ENCODE data around the gene NIM1K.
"Not testable (repeated sequence)": the region's sequence is repeated elsewhere in the genome, so short reads cannot be mapped to it uniquely, and the experiment has no call there.

The NIM1K gene

DNA sequence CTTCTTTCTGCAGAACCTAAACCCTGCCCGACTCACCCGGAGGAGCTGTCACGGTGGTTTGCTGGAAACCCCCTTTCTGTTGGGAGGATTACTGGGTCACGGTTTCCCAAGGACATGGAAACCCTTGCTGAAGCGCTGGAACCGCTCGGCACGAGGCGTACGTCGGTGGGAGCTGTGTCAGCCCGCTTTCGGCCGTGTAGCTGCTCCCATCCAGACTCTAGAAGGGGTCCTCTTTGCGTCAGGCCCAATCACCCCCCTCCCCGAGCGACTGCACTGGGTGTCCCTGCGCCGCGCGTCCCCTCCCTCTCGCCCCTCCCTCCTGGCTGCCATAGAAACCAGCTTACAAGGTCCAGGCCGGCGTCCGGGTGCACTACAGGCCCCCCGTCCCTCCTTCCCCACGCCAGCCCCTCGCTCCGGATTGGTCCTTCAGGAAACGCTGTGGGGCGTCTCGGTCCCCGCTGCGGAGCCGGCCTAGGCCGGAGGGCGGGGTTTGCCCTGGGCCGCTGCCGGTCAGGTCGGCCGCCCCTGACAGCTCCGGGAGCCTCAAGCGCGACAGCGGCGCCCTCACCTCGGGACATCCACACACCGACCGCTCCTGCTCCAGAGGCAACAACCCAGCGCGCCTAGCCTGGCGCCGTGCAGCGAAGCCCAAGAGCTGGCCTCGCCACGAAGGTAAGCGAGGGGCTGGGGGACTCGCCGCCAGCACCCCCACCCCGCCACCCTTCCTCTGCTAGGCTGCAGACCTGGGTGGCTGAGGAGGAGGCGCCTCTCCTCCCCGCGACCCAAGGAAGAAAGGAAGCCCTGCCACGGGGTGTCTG, at the start of gene NIM1K:
Gene NIM1K, plus strand, starts transcription at position 486 of the 818 bp plus-strand sequence. CDS start 53,551 bp downstream, outside the sequence.
- DNase-seq: no peak

DNA sequence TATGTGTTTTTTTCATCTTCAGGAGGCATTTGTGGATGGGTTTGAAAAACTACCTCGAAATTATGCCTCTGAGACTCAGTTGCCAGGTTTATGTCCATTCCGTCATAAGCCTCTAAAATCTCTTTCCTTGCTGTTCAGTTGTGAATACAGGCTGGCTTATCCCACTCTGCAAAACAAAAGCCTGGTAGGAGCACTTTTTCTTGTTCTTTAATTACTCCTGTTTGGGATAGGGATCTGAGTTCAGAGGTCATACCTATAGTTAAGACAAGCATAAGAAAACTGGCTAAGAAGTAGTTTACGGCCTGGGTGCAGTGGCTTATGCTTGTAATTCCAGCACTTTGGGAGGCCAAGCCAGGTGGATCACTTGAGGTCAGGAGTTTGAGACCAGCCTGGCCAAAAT, 47.0 kb upstream of the NIM1K start:
- DNase-seq: no peak

DNA sequence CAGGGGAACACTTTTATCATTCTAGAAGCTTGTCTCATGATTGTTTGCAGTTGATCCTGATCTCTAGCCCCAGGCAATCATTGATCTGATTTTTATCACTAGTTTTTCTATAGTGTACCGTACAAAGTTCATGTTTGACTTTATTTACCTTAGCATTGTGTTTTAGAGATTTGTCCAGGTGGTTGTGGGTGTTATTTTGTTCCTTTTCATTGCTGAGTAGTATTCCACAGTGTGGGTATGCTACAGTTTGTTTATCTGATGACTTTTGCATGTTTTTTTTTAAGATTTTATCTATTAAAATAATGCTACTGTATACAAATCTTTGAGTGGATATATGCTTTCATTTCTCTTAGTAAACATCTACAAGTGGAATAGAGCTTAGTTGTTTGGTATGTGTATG, 45.1 kb upstream of the NIM1K start:
- DNase-seq: no peak

DNA sequence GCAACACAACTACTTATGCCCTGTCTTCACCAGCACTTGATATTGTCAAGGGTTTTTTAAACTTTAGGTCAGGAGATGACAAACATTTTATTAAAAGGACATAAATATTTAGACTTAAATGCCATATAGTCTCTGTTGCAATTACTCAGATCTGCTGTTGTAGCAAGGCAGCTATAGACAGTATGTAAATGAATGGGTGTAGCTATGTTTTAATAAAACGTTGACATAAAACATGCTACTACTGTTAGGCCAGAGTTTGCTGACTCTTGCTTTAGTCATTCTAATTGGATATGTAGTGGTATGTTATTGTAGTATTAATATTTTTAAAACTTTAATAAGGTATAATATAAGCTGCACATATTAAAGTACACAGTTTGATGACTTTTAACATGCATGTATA, 43.6 kb upstream of the NIM1K start:
- no peak for DNase-seq

DNA sequence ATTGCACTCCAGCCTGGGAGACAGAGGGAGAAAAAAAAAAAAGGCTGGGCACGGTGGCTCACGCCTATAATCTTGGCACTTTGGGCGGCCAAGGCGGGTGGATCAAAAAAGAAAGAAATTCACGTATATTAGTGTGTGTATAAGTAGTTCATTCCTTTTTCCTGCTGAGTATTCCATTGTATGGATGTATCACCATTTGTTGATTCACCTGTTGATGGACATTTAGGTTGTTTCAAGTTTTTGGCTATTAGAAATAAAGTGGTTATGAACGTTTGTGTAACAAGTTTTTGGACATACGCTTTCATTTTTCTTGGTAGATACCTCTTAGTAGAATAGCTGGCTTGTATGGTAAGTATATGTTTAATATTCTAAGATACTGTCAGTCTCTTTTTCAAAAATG, 42.8 kb upstream of the NIM1K start:
- no peak for DNase-seq

DNA sequence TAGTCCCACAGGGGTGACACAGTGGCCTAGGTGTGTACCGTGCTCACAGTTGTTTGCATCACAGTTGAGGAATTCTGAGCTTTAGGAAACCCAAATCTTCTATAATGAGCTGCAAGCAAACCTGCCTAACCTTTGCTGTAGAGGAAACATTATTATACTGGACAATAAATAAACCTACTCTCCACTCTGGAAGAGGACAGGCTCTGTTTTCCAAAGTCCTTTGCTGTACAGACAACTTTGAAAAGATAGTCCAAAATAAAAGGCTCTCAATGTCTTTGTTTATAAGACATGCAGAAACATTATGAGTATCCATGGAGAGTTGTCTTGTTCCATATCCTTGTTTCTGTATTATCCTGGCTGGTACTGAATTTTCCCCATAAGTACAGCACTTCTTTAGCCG, 42.0 kb upstream of the NIM1K start:
- no peak for DNase-seq

DNA sequence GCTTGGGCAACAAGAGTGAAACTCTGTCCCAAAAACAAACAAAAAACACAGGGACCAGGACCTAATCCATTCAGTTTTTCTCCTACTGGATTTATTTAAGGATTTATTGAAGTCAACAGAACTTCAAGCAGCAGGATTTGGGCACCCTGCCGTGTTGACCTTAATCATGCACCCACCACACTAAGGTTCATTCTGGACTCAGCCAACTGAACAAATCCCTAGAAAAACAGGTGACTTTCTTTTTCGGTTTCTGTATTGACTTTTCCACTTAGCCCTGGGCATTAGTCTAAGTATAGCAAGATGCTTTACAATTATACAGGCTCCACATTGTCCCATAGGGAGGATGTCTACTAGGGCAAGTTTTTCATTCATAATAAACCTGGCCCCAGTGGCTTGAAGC, 41.3 kb upstream of the NIM1K start:
- no peak for DNase-seq

DNA sequence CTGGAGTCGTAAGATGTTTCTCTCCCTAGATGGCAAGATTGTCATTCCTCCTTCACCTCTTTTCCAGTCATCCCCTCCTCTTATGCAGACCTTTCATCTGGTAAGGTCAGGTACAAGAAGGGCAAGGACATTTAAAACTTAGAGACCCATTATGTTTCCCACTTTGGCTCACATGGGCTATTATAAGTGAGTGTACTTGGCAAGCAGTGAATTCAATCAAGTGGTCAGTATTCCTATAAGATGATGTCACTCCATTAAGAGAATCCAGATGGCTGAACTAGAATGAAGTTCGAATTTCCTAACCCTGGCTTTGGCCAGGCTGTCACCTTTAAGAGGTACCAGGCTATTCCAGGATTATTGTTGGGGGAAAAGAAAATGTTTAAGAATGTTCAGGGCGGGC, 39.1 kb upstream of the NIM1K start:
- DNase-seq: no peak

DNA sequence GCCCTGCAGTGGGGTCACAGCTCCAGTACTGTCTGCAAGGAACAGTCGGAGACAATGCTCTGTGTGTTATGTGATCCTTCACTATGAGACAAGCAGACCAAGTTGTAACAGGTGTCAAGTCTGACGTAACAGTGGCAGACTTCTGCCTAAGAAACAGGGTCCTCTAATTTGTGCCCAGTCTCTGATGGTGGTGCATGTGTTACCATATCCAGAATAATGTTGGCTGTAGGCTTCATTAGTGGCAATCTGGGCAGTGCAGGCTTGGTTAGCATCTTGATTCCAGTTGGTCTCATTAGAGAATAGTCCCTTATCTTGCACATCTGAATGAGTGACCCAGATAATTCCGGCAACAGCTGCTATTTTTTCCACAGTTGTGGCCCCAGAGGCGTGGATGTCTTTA, 37.6 kb upstream of the NIM1K start:
- DNase-seq: no peak

DNA sequence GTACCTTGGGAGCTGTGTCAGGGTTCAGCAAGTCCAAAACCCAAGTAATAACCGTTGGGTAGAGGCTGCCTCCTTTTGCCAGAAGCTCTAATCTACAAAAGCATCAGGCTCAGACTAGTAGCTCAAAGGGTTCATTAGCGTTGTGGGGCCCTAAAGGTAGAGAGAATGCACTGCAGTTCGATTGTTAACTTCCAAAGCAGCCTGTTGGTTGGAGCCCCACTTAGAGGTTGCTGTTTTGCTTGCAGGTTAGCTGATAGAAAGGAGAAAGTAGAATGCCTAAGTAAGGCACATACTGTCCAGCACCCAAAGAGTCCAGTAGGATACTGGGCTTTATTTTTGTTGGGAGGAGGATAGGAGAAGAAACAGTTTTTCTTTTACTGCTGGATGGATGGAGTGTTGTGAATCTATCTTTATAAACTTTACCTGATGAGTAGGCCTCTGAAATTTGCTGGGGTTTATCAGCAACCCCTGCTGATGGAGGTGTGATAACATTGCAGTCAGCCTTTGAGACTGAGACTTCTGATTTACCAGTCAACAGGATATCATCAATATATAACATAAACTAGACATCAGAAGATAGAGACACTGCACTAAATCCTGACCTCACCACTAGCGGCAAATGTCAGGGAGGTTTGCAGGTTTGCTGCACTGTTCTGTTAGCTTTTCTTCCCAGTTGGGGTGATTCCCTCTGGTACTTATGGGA, 36.5 kb upstream of the NIM1K start:
- DNase-seq: no peak

DNA sequence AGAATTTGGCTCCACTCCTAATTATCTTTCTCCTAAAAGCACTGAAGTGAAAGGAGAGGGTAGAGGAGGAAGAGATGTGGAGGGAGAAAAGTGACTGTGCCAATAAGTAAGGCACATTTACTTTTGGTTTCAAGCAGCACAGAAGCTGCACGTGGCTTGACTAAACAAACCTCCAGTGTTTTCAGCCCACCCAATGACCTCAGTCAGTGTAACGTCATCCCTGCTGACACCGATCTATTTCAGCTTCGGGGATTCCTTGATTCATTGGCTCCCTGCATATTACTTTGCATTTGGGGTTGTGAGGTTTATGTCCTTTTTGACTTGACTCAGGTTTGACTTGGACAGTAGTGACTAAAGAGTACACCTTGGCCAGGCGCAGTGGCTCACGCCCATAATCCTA, 35.6 kb upstream of the NIM1K start:
- no peak for DNase-seq

DNA sequence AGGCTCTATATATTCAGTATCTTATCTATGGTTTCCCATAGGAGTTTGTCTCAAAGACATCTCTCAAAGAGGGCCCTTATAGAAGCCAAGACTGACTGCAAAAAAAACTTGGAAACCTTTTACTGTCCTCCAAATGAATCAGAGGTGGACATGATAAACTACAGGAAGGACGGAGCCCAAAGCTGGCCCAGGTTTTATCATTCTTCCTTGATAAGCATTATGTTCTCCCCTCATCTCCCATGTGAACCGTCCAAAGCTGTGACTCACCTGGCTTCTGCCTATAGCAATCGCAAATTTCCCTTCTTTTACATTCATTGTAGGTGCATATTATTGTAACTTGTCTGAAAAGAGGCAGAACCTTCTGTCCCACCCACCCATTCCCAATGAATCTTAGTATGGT, 35.0 kb upstream of the NIM1K start:
- no peak for DNase-seq

DNA sequence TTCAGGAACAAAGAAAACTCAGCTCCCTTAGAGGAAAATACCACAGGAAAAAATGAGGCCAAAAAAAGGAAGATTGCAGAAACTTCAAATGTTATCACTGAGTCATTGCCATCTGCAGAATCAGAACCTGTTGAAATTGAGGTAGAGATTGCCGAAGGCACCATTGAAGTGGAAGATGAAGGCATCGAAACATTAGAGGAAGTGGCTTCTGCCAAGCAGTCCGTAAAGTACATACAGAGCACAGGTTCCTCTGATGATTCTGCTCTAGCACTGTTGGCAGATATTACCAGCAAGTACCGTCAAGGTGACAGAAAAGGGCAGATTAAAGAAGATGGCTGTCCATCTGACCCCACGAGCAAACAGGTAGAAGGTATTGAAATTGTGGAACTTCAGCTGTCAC, 30.8 kb upstream of the NIM1K start:
- no peak for DNase-seq

DNA sequence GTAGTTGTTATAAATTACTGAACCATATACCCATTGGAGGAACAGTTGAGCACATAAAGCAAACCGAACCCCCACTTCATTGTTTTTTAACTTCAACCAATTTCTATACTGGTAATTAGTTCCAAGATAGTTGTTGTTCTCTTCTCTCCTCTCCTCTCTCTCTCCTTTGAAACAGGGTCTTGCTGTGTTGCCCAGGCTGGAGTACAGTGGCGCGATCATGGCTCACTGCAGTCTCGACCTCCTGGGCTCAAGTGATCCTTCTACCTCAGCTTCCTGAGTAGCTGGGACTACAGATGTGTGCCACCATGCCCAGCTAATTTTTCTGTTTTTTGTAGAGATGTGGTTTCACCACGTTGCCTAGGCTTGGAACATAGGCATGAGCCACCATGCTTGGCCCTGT, 27.2 kb upstream of the NIM1K start:
- DNase-seq: not testable (repeated sequence)

DNA sequence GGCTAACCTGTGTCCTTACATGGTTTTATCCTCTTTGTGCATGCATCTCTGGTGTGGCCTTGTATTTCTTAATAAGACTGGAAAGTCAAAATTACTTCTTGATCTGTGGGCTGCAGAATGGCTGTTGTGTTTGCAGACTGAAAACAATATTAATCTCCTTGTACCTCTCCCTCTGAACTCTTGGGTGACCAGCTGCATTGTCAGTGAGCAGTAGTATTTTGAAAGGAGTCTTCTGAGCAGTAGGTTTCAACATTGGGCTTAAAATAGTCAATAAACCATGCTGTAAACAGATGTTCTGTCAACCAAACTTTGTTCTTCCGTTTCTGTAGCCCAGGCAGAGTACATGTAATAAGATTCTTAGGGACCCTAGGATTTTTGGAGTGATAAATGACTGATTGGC, 26.7 kb upstream of the NIM1K start:
- no peak for DNase-seq

DNA sequence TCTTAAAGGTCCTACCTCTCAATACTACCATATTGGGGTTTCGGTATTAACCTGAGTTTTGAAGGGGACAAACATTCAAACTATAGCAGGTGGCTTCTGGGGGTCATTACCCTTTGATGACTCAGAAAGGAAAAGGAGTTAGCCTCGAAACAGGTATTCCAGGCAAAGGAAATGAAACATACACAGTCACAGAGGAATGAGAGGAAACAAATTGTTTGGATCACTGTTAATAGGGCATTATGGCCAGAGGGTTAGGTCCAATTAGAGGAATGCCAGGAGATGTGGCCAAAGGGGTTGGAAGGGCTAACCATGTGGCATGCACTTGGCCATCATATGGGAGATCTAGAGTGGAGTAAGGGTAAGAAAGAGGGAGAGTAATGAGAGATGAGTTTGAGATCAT, 23.9 kb upstream of the NIM1K start:
- DNase-seq: no peak

DNA sequence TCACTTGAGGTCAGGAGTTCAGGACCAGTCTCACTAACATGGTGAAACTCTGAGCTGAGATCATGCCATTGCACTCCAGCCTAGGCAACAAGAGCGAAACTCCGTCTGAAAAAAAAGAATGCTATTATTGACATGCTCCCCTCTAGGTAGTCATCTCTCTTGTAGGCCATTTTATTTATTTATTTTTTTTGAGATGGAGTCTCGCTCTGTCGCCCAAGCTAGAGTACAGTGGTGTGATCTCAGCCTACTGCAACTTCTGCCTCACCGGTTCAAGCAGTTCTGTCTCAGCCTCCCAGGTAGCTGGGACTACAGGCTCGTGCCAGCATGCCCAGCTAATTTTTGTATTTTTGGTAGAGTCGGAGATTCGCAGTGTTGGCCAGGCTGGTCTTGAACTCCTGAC, 20.6 kb upstream of the NIM1K start:
- no peak for DNase-seq

DNA sequence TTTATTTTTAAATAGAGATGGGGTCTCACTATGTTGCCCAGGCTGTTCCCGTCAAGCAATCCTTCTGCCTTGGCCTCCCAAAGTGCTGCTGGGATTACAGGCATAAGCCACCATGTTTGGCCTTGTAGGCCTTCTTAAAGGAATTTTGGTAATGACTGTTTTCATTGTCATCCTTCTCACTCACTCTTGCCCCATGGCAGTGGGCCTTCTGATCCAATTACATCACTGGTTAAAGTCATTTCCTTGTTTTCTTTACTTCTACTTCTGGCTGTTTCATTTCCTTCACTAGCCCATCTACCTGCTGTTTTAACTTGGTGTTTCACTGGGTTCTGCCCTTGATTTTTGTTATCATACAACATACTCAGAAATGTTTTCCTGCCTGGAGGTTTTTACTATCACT, 20.1 kb upstream of the NIM1K start:
- DNase-seq: no peak

DNA sequence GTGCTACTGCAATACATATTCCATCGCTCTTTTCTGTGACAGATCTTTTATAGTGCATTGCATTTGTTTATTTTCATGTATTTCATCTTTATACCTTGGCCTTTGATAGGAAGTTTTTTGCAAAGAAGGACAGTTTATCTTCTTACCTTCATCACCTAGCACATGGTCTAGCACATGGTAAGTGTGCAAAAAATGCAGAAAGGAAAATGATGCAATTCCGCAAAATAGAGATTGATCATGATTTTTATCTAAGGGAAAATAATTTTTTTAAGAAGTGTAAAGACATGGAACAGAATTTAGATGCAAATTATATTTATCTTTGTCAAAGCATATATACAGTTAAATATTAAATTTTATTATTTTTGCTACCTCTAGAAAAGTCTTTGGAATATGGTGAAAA, 19.2 kb upstream of the NIM1K start:
- DNase-seq: no peak

DNA sequence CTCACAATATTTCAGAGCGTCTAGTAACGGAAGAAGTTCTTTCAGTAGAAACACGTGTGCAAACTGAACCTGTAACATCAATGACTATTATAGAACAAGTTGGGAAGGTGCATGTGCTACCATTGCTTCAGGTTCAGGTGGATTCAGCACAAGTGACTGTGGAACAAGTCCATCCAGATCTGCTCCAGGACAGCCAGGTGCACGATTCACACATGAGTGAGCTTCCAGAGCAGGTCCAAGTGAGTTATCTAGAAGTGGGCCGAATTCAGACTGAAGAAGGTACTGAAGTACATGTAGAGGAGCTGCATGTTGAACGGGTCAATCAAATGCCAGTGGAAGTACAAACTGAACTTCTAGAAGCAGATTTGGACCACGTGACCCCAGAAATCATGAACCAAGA, 17.4 kb upstream of the NIM1K start:
- no peak for DNase-seq

DNA sequence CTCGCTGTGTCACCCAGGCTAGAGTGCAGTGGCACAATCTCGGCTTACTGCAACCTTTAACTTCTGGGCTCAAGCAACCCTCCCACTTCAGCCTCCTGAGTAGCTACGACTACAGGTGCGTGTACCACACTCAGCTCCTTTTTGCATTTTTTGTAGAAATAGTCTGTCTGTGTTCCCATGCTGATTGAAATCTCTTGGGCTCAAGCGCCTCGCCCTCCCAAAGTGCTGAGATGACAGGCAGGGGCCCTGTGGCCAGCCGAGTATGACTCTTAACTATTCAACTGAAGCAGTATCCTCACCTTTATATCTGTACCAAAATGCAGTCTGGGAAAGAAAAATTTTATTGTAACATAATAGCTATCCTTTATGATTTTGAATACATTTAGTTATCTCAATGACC, 12.2 kb upstream of the NIM1K start:
- no peak for DNase-seq

DNA sequence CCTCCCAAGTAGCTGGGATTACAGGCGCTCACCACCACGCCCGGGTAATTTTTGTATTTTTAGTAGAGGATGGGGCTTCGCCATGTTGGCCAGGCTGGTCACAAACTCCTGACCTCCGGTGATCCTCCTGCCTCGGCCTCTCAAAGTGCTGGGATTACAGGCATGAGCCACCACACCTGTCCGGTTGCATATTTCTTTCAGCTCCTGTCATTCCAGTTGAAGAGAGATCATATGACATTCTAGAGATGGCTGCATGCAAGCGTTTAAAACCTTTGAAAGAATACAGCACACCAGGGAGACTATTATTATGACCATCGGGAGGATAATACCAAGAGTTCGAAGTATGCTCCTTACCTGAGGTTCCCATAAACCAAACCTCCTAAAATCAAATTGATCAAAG, 9.6 kb upstream of the NIM1K start:
- DNase-seq: no peak

DNA sequence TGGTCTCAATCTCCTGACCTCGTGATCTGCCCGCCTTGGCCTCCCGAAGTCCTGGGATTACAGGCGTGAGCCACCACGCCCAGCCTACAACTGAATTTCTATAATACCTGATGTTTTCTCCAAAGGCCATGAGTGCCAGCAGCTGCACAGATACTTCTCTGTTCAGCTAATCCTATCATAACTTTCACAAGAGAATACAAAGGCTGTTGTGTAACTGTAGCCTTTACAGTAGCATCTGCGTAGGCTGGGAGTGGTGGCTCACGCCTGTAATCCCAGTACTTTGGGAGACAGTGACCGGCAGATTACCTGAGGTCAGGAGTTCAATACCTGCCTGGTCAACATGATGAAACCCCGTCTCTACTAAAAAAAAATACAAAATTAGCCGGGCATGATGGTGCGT, 8.9 kb upstream of the NIM1K start:
- not testable (repeated sequence) for DNase-seq

DNA sequence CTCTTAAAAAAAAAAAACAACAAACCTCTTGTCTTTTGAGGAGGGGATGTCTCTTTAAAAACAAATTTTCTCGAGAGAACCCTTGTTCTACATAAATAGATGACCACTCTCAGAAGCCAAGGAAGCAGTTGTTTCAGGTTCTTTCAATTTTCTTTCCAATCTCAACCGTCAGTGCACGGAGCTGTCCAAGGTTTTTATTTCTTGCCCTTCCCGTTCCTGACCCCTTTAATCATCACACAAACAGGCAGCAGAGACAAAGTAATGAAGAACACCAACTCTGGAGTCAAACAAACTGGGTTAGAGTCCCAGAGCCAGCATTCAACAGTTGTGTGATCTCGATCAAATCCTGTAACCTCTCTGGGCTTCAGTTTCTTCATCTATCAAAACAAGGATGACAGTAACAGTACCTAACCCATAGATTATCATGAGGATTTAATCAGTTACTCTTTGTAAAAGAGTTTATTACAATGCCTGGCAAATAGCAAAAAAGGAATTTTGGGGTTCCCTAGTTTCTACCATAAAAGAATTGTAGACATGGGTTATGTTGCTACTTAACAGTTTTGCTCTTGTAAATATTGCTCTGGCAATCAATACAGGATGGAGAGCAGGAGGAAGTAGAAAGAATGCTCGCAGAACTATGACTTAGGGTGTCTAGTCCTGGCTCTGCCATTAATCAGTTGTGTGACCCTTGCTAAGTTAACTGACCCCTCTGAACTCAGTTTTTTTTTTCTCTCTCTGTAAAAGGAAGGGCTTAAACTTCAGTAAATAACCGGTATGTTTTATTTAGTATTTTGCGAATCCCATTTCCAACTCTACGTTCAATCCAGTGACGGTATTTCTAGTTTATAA, 1.0 kb upstream of the NIM1K start:
- DNase-seq: no peak
